Activated CD4-positive, alpha-beta T cell treated with anti-CD3 and anti-CD28 coated beads, Interleukin-2, amount 10 ng/mL, durations not matched to agents 7 days and 5 days (primary cell): ENCODE measurements around the gene TNFSF13B. TPM values are rescaled to one million over a fixed set of nuclear protein-coding genes. Genes with fewer than 3 reads are reported as not detected.

Experiments
- CTCF ChIA-PET: fragments of 350-600 bp; sonication (Branson Sonifier 250); formaldehyde crosslinking; loops from one replicate; lab custom pipeline; 2021; ENCODE audit warnings: antibody characterized with exemption; lab: Charles Lee
- POLR2A ChIA-PET: fragments of 350-600 bp; sonication (Branson Sonifier 250); formaldehyde crosslinking; loops from one replicate; lab custom pipeline; 2021; ENCODE audit warnings: antibody characterized with exemption; lab: Charles Lee
- DNase-seq: peaks from one replicate; pipeline ENCODE4 v3.0.0-alpha.2; 2020
- H3K27ac Mint-ChIP-seq: one replicate; pipeline ENCODE4 v1.8.0; 2021; ENCODE audit warnings: mild to moderate bottlenecking, moderate library complexity, mixed read lengths
- H3K27me3 Mint-ChIP-seq: one replicate; pipeline ENCODE4 v1.8.0; 2021; ENCODE audit warnings: mixed read lengths
- H3K36me3 Mint-ChIP-seq: one replicate; pipeline ENCODE4 v1.8.0; 2021; ENCODE audit warnings: low read depth, mixed read lengths
- H3K4me1 Mint-ChIP-seq: one replicate; pipeline ENCODE4 v1.8.0; 2021; ENCODE audit warnings: mixed read lengths
- H3K4me3 Mint-ChIP-seq: one replicate; pipeline ENCODE4 v1.8.0; 2021; ENCODE audit warnings: mild to moderate bottlenecking, moderate library complexity, mixed read lengths
- H3K9me3 Mint-ChIP-seq: one replicate; pipeline ENCODE4 v1.8.0; 2021; ENCODE audit warnings: mixed read lengths
- total RNA-seq, 2 experiments: library from RNA; stranded (reverse); gene quantifications; one replicate each; pipeline ENCODE4 v1.2.3, GENCODE V29; 2021

Gene TNFSF13B
- total RNA-seq, result 10 to 100 TPM; 11.7 to 12.7 TPM

GRCh38 chr13:108269601-108270328 lies at the start of gene TNFSF13B:
TNFSF13B (plus strand) TSS chr13:108269718; CDS start chr13:108269896, 178 bp downstream.
- H3K36me3 Mint-ChIP-seq, result peaks cover 23% of the 10 kb centered on the region
- H3K9me3 Mint-ChIP-seq, result no peaks in the 10 kb centered on the region
- H3K4me1 Mint-ChIP-seq, result peaks cover 53% of the 10 kb centered on the region
- peak within 1 kb of the TSS; percentile 77 for H3K4me3 Mint-ChIP-seq
- H3K27me3 Mint-ChIP-seq, result no peaks in the 10 kb centered on the region
- peak; percentile 48 for DNase-seq
- H3K27ac Mint-ChIP-seq, result peak within 1 kb of the TSS; percentile 92
- ChIA-PET CTCF (interaction anchor here (0.6 to 1.8 kb wide), 4 partner anchors 11 to 645 kb away, joined by 3 to 5 read pairs (median 4); no protein-coding TSS in a partner anchor), POLR2A (no interaction called here)

GRCh38 chr13:108220041-108220440 lies 49.5 kb upstream of the TNFSF13B start:
- H3K4me1 Mint-ChIP-seq, result peaks cover 43% of the 10 kb centered on the region
- ChIA-PET CTCF (no interaction called here), POLR2A (no interaction called here)

GRCh38 chr13:108223687-108224503 lies 45.6 kb upstream of the TNFSF13B start:
- no peaks in the 10 kb centered on the region for H3K27me3 Mint-ChIP-seq
- H3K27ac Mint-ChIP-seq, result no peak overlapping the region
- no peak for DNase-seq
- CTCF ChIA-PET, result no interaction called here
- no peak overlapping the region for H3K4me3 Mint-ChIP-seq
- peaks cover 58% of the 10 kb centered on the region for H3K4me1 Mint-ChIP-seq
- POLR2A ChIA-PET, result no interaction called here
- peaks cover 2% of the 10 kb centered on the region for H3K36me3 Mint-ChIP-seq
- no peaks in the 10 kb centered on the region for H3K9me3 Mint-ChIP-seq

More at GRCh38 chr13:108220041-108220440, 49.5 kb upstream of the TNFSF13B start:
- Mint-ChIP-seq H3K27ac (no peak overlapping the region), H3K36me3 (peaks cover 2% of the 10 kb centered on the region), H3K9me3 (no peaks in the 10 kb centered on the region), H3K4me3 (peak overlapping the region; percentile 90), H3K27me3 (no peaks in the 10 kb centered on the region)
- no peak for DNase-seq

- ChIA-PET POLR2A (no interaction called here), CTCF (no interaction called here)
- Mint-ChIP-seq H3K4me3 (no peak overlapping the region), H3K27me3 (no peaks in the 10 kb centered on the region), H3K9me3 (no peaks in the 10 kb centered on the region), H3K4me1 (peaks cover 43% of the 10 kb centered on the region), H3K27ac (no peak overlapping the region), H3K36me3 (peaks cover 12% of the 10 kb centered on the region)
- DNase-seq, result peak; percentile 20
Measured at GRCh38 chr13:108225440-108225839, 44.1 kb upstream of the TNFSF13B start.

- ChIA-PET POLR2A (no interaction called here), CTCF (interaction anchor here (0.6 kb wide), 1 partner anchor 370 kb away, joined by 3 read pairs; no protein-coding TSS in a partner anchor)
Measured at GRCh38 chr13:108226184-108226583, 43.3 kb upstream of the TNFSF13B start.

GRCh38 chr13:108227651-108228272 lies 41.8 kb upstream of the TNFSF13B start:
- CTCF ChIA-PET, result no interaction called here
- Mint-ChIP-seq H3K4me1 (peaks cover 34% of the 10 kb centered on the region), H3K27ac (no peak overlapping the region), H3K4me3 (no peak overlapping the region), H3K27me3 (no peaks in the 10 kb centered on the region), H3K9me3 (no peaks in the 10 kb centered on the region), H3K36me3 (peaks cover 10% of the 10 kb centered on the region)
- DNase-seq, result peak; percentile 62
- POLR2A ChIA-PET, result no interaction called here

More at GRCh38 chr13:108226184-108226583, 43.3 kb upstream of the TNFSF13B start:
- peaks cover 12% of the 10 kb centered on the region for H3K36me3 Mint-ChIP-seq
- H3K27ac Mint-ChIP-seq, result no peak overlapping the region
- DNase-seq, result no peak
- H3K4me1 Mint-ChIP-seq, result peaks cover 37% of the 10 kb centered on the region
- H3K4me3 Mint-ChIP-seq, result no peak overlapping the region
- no peaks in the 10 kb centered on the region for H3K27me3 Mint-ChIP-seq
- no peaks in the 10 kb centered on the region for H3K9me3 Mint-ChIP-seq

- ChIA-PET CTCF (no interaction called here), POLR2A (no interaction called here)
- H3K27me3 Mint-ChIP-seq, result no peaks in the 10 kb centered on the region
- H3K27ac Mint-ChIP-seq, result no peak overlapping the region
- H3K4me1 Mint-ChIP-seq, result peaks cover 24% of the 10 kb centered on the region
- peaks cover 16% of the 10 kb centered on the region for H3K36me3 Mint-ChIP-seq
- no peak overlapping the region for H3K4me3 Mint-ChIP-seq
- H3K9me3 Mint-ChIP-seq, result no peaks in the 10 kb centered on the region
- DNase-seq, result no peak
Measured at GRCh38 chr13:108230377-108230776, 39.1 kb upstream of the TNFSF13B start.

GRCh38 chr13:108249150-108249549 lies 20.4 kb upstream of the TNFSF13B start:
- Mint-ChIP-seq H3K4me3 (no peak overlapping the region), H3K36me3 (peaks cover 12% of the 10 kb centered on the region), H3K27ac (no peak overlapping the region), H3K9me3 (peaks cover 22% of the 10 kb centered on the region), H3K27me3 (no peaks in the 10 kb centered on the region), H3K4me1 (peaks cover 7% of the 10 kb centered on the region)
- CTCF ChIA-PET, result no interaction called here
- no peak for DNase-seq
- POLR2A ChIA-PET, result no interaction called here

GRCh38 chr13:108257248-108257647 lies 12.3 kb upstream of the TNFSF13B start:
- Mint-ChIP-seq H3K36me3 (peaks cover 5% of the 10 kb centered on the region), H3K27me3 (no peaks in the 10 kb centered on the region), H3K9me3 (no peaks in the 10 kb centered on the region), H3K27ac (no peak overlapping the region), H3K4me3 (no peak overlapping the region), H3K4me1 (no peaks in the 10 kb centered on the region)
- ChIA-PET CTCF (no interaction called here), POLR2A (no interaction called here)
- DNase-seq, result no peak

GRCh38 chr13:108263621-108264355 lies 5.7 kb upstream of the TNFSF13B start:
- H3K27me3 Mint-ChIP-seq, result no peaks in the 10 kb centered on the region

GRCh38 chr13:108266321-108266990 lies 3.1 kb upstream of the TNFSF13B start:
- Mint-ChIP-seq H3K4me1 (peaks cover 44% of the 10 kb centered on the region), H3K4me3 (peak overlapping the region; percentile 32)

More at GRCh38 chr13:108263621-108264355, 5.7 kb upstream of the TNFSF13B start:
- no peak overlapping the region for H3K4me3 Mint-ChIP-seq
- H3K4me1 Mint-ChIP-seq, result peaks cover 28% of the 10 kb centered on the region
- H3K36me3 Mint-ChIP-seq, result peaks cover 15% of the 10 kb centered on the region
- no peak for DNase-seq
- CTCF ChIA-PET, result no interaction called here
- H3K9me3 Mint-ChIP-seq, result no peaks in the 10 kb centered on the region
- POLR2A ChIA-PET, result no interaction called here
- no peak overlapping the region for H3K27ac Mint-ChIP-seq

GRCh38 chr13:108267347-108267746 lies 2.2 kb upstream of the TNFSF13B start:
- Mint-ChIP-seq H3K4me3 (no peak overlapping the region), H3K27ac (no peak overlapping the region), H3K27me3 (no peaks in the 10 kb centered on the region), H3K9me3 (no peaks in the 10 kb centered on the region), H3K36me3 (peaks cover 16% of the 10 kb centered on the region), H3K4me1 (peaks cover 46% of the 10 kb centered on the region)
- ChIA-PET POLR2A (no interaction called here), CTCF (no interaction called here)
- no peak for DNase-seq

More at GRCh38 chr13:108266321-108266990, 3.1 kb upstream of the TNFSF13B start:
- POLR2A ChIA-PET, result no interaction called here
- CTCF ChIA-PET, result no interaction called here
- Mint-ChIP-seq H3K27ac (peak overlapping the region; percentile 79), H3K27me3 (no peaks in the 10 kb centered on the region), H3K9me3 (no peaks in the 10 kb centered on the region), H3K36me3 (peaks cover 15% of the 10 kb centered on the region)
- no peak for DNase-seq
